Breast epithelium (tissue), 4 donors: ENCODE measurements around the gene DDX41. TPM values are rescaled to one million over a fixed set of nuclear protein-coding genes. Genes with fewer than 3 reads are reported as not detected.
A peak's percentile ranks its signal among the peaks of the same experiment; 100 is the strongest.

Source experiments
- DNase-seq, 2 donors: peaks; one replicate each; pipeline ENCODE4 v3.0.0-alpha.2; 2019; ENCODE audit warnings: low spot score in 2 of 2
- H3K27ac ChIP-seq, 2 donors: fragments of 200-600 bp; sonication (generic) in 1 of 2; one replicate each; pipeline ENCODE4 v1.5.1; 2016 to 2019; ENCODE audit warnings: mild to moderate bottlenecking in 1 of 2
- H3K27me3 ChIP-seq, 2 donors: fragments of 200-600 bp; sonication (generic) in 1 of 2; one replicate each; pipeline versions ENCODE4 v1.5.1 to v1.6.0; 2017 to 2019; ENCODE audit warnings: control low read depth in 1 of 2, mild to moderate bottlenecking in 1 of 2
- H3K36me3 ChIP-seq: fragments of 200-600 bp; one replicate; pipeline ENCODE4 v1.5.1; 2019
- H3K4me1 ChIP-seq, 2 donors: fragments of 200-600 bp; sonication (generic); one replicate each; pipeline ENCODE4 v1.5.1; 2016 to 2019; ENCODE audit warnings: control low read depth in 1 of 2
- H3K4me3 ChIP-seq, 3 donors: fragments of 200-600 bp; sonication (generic); 1 replicate in 2 of 3; 2 replicates in 1 of 3; pipeline ENCODE4 v1.5.1; 2016 to 2019; ENCODE audit warnings: mild to moderate bottlenecking in 3 of 3, moderate library complexity in 2 of 3
- H3K9me3 ChIP-seq, 2 donors: fragments of 200-600 bp; sonication (generic) in 1 of 2; one replicate each; pipeline ENCODE4 v1.5.1; 2016 to 2019; ENCODE audit warnings: control low read depth in 1 of 2
- POLR2A ChIP-seq: fragments of 450-650 bp; IDR thresholded peaks from one replicate; pipeline ENCODE4 v1.6.1; 2016; ENCODE audit warnings: antibody characterized with exemption, mild to moderate bottlenecking, moderate library complexity
- POLR2AphosphoS5 ChIP-seq, 3 donors: sonication (generic); formaldehyde crosslinking; IDR thresholded peaks; one replicate each; pipeline ENCODE4 v1.6.1; 2017; ENCODE audit warnings: antibody characterized with exemption in 3 of 3
- intact Hi-C: fragments of 100-400 bp; cut with DNase I; formaldehyde crosslinking; loops from one replicate; pipeline ENCODE4 v1.15.1; 2023; ENCODE audit warnings: low total_unique reads
- total RNA-seq, 3 donors: library from RNA; depleted of rRNA; stranded (reverse); fragments of >200 nt; gene quantifications; one replicate each; pipeline ENCODE4 v1.1.0, GENCODE V29; 2016
- TF ChIP-seq, protein P1 (sequence below), 3 donors: fragments of 450-650 bp; IDR thresholded peaks; one replicate each; pipeline ENCODE4 v1.5.1; 2016 to 2017; ENCODE audit warnings: antibody characterized with exemption in 3 of 3, mild to moderate bottlenecking in 3 of 3, moderate library complexity in 3 of 3

DDX41 gene
- total RNA-seq, 3 donors from 2014 or later: 76.0 to 110 (median 103) TPM

GRCh38 chr5:177505075-177505474 lies 11.7 kb downstream of the DDX41 start:
- no peak overlapping the region for H3K27ac ChIP-seq
- H3K27me3 ChIP-seq: no peaks in the 10 kb centered on the region
- no peaks in the 10 kb centered on the region for H3K4me1 ChIP-seq
- H3K36me3 ChIP-seq: no peaks in the 10 kb centered on the region
- intact Hi-C loops: no loop called here
- no peaks in the 10 kb centered on the region for H3K9me3 ChIP-seq
- no peak for DNase-seq
- no peak overlapping the region for H3K4me3 ChIP-seq
- TF ChIP-seq, protein P1, sequence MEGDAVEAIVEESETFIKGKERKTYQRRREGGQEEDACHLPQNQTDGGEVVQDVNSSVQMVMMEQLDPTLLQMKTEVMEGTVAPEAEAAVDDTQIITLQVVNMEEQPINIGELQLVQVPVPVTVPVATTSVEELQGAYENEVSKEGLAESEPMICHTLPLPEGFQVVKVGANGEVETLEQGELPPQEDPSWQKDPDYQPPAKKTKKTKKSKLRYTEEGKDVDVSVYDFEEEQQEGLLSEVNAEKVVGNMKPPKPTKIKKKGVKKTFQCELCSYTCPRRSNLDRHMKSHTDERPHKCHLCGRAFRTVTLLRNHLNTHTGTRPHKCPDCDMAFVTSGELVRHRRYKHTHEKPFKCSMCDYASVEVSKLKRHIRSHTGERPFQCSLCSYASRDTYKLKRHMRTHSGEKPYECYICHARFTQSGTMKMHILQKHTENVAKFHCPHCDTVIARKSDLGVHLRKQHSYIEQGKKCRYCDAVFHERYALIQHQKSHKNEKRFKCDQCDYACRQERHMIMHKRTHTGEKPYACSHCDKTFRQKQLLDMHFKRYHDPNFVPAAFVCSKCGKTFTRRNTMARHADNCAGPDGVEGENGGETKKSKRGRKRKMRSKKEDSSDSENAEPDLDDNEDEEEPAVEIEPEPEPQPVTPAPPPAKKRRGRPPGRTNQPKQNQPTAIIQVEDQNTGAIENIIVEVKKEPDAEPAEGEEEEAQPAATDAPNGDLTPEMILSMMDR (IDR thresholded peaks at IDR 0.05): no peak
- TF ChIP-seq POLR2AphosphoS5 (IDR thresholded peaks at IDR 0.05) (no peak), POLR2A (no peak)

GRCh38 chr5:177504086-177505056 lies 12.4 kb downstream of the DDX41 start:
- Histone ChIP-seq H3K36me3 (no peaks in the 10 kb centered on the region), H3K4me1 (no peaks in the 10 kb centered on the region), H3K27ac (peak overlapping the region in 1 of 2 donors; percentile 2), H3K4me3 (peak overlapping the region in 1 of 3 donors; percentile 29), H3K9me3 (no peaks in the 10 kb centered on the region), H3K27me3 (no peaks in the 10 kb centered on the region)
- no peak for TF ChIP-seq POLR2A
- TF ChIP-seq POLR2AphosphoS5 (IDR thresholded peaks at IDR 0.05): no peak
- TF ChIP-seq, protein P1 (IDR thresholded peaks at IDR 0.05): no peak
- intact Hi-C loops: loop anchor here (5.0 kb wide), 1 partner anchor 102 kb away; the partner anchor contains the start of gene PFN3
- no peak for DNase-seq

GRCh38 chr5:177503351-177504085 lies 13.2 kb downstream of the DDX41 start:
- Histone ChIP-seq H3K4me1 (no peaks in the 10 kb centered on the region), H3K36me3 (no peaks in the 10 kb centered on the region), H3K27ac (no peak overlapping the region), H3K9me3 (no peaks in the 10 kb centered on the region), H3K4me3 (peak overlapping the region in 1 of 3 donors; percentile 29), H3K27me3 (no peaks in the 10 kb centered on the region)
- TF ChIP-seq POLR2A (no peak), POLR2AphosphoS5 (IDR thresholded peaks at IDR 0.05) (no peak)
- TF ChIP-seq, protein P1 (IDR thresholded peaks at IDR 0.05): no peak
- no peak for DNase-seq
- intact Hi-C loops: loop anchor here (5.0 kb wide), 1 partner anchor 101 kb away; the partner anchor contains the start of gene PFN3

- no peak overlapping the region for H3K27ac ChIP-seq
- H3K4me1 ChIP-seq: no peaks in the 10 kb centered on the region
- TF ChIP-seq POLR2AphosphoS5 (IDR thresholded peaks at IDR 0.05): no peak
- peak overlapping the region in 1 of 3 donors; percentile 29 for H3K4me3 ChIP-seq
- H3K9me3 ChIP-seq: no peaks in the 10 kb centered on the region
- no peaks in the 10 kb centered on the region for H3K27me3 ChIP-seq
- DNase-seq: no peak
- intact Hi-C loops: loop anchor here (5.0 kb wide), 1 partner anchor 101 kb away; the partner anchor contains the start of gene PFN3
- H3K36me3 ChIP-seq: no peaks in the 10 kb centered on the region
Measured at GRCh38 chr5:177502886-177503285, 13.9 kb downstream of the DDX41 start.

- no peaks in the 10 kb centered on the region for H3K27me3 ChIP-seq
- DNase-seq: no peak
- H3K4me1 ChIP-seq: no peaks in the 10 kb centered on the region
- H3K9me3 ChIP-seq: no peaks in the 10 kb centered on the region
- TF ChIP-seq POLR2AphosphoS5 (IDR thresholded peaks at IDR 0.05) (no peak), POLR2A (no peak)
- TF ChIP-seq, protein P1 (IDR thresholded peaks at IDR 0.05): no peak
- no peak overlapping the region for H3K27ac ChIP-seq
- no peaks in the 10 kb centered on the region for H3K36me3 ChIP-seq
- H3K4me3 ChIP-seq: no peak overlapping the region
- intact Hi-C loops: loop anchor here (5.0 kb wide), 1 partner anchor 100 kb away; the partner anchor contains the start of gene PFN3
Measured at GRCh38 chr5:177501874-177502678, 14.7 kb downstream of the DDX41 start.
